NCI-H526 (cell line): ENCODE data around the gene JAK3.
"Not testable (repeated sequence)": the region's sequence is repeated elsewhere in the genome, so short reads cannot be mapped to it uniquely, and the experiment has no call there.

Experiments
- DNase-seq, 2 experiments: peaks; one replicate each; lab custom pipeline; 2025; lab: John Stamatoyannopoulos, UW

The JAK3 gene

GRCh38 chr19:17777840-17778239 lies 69.9 kb downstream of the JAK3 start:
- DNase-seq = not testable (repeated sequence)

- no peak for DNase-seq
Observed at GRCh38 chr19:17775991-17776803, 71.6 kb downstream of the JAK3 start.

DNA sequence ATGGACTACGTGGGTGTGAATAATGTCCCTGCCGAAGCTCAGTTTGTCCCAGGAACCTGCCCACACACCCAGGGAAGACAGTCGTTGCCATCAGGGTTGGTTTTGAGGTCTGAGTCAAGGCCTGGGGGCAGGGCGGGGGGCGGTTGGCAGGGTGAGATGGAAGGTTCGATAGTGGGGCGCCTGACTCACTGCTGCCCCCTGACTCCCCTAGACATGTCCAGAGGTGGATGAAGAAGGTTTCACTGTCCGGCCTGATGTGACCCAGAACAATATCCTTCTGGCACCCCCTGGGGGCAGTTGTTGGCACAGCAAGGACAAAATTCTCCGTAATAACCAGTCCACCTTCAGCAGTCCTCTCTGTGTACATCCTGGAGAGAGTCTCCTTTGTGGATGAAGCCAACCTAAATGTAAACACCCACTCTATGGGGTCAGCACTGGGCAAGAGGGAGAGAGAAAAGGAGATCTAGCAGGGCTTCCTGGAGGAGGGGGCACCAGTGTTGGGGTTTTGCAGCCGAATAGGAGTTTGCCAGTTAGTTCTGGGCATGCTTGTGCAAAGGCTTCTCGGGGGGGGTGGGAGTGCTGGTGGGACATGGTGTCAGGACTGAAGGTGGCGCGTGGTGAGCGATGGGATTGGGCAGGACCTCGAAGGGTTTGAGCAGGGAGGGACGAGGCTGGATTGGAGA lies 72.4 kb downstream of the JAK3 start:
- peak in 1 of 2 experiments; percentile 29 for DNase-seq
